GM20000 (cell line): ENCODE measurements around the gene ITGA4.

Source experiments
- DNase-seq: peaks from one replicate; pipeline ENCODE4 v3.0.0; 2012; ENCODE audit warnings: low spot score
- TF ChIP-seq, protein P1 (sequence below): IDR thresholded peaks from 2 replicates; pipeline ENCODE4 v1.5.1; 2012; ENCODE audit warnings: mild to moderate bottlenecking, control low read depth; ENCODE audit errors: extremely low read depth, missing control alignments

Gene ITGA4

DNA sequence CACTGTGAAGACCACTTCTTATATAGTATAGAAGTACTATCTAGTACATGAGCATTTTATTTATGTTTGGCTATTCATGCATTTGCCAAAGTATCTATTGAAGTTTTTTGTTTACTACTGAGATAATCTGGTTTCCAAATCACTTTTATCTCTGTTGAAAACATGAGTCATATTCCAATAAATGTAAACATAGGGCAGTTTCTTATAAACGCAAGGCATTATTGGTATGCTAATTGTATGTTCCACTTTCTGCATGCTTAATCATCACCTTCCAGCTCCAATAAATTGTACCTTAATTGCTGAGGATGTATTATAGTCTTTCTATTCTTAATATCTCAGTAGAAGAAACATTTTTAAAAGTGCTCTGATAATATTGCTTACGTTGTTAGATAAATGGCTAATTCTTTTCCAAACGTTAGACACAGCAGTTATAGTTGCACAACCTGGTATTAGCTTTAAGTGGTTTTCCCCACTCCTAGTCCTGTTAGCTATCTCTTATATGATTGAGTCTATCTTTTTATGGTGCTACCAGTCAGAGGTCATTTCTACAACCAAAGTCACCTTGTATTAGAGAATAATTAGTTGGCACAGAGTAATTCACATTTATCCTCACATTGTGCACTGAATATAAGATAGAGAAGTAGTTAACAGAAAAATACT is 17.2 kb downstream of the ITGA4 start:
- DNase-seq = no peak
- TF ChIP-seq, protein P1, sequence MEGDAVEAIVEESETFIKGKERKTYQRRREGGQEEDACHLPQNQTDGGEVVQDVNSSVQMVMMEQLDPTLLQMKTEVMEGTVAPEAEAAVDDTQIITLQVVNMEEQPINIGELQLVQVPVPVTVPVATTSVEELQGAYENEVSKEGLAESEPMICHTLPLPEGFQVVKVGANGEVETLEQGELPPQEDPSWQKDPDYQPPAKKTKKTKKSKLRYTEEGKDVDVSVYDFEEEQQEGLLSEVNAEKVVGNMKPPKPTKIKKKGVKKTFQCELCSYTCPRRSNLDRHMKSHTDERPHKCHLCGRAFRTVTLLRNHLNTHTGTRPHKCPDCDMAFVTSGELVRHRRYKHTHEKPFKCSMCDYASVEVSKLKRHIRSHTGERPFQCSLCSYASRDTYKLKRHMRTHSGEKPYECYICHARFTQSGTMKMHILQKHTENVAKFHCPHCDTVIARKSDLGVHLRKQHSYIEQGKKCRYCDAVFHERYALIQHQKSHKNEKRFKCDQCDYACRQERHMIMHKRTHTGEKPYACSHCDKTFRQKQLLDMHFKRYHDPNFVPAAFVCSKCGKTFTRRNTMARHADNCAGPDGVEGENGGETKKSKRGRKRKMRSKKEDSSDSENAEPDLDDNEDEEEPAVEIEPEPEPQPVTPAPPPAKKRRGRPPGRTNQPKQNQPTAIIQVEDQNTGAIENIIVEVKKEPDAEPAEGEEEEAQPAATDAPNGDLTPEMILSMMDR = no peak

DNA sequence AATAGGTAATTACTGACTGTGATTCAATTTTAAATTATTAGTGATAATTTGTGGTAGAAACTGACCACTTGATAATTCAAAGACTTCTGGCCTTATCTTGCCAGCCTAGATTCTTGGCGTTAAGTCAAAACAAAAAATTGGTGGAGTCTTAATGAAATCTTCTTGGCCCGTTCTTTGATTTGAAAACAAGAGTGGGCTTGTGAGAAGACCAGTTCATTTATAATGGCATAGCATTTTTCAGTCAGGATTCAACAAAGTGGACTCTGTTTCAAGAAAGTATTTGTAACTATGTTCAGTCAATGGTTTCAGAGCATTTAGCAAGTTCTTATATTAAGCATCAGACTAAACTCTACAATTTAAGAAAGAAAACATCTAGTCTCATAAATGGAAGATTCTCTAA is 26.0 kb downstream of the ITGA4 start:
- TF ChIP-seq, protein P1 = no peak

DNA sequence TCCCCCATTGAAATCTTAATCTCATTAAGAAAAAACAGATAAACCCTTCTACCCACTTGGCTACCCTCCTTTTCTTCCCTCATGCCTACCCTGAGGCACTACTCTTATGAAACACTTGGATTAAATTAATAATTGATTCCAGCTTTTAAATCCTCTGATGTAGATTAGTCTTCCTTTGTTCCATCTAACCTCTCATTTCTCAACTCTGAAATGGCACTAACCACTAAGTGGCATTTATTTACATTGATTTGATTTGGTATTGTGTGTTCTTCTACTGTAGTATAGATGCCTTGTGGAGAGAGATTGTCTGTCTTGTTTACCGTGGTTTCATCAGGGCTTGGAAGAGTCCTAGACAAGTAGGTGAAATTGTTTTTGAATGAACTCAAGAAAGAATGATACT is 26.7 kb downstream of the ITGA4 start:
- DNase-seq = no peak
- TF ChIP-seq, protein P1 = no peak

More for the DNA sequence above, 26.0 kb downstream of the ITGA4 start:
- DNase-seq = no peak

DNA sequence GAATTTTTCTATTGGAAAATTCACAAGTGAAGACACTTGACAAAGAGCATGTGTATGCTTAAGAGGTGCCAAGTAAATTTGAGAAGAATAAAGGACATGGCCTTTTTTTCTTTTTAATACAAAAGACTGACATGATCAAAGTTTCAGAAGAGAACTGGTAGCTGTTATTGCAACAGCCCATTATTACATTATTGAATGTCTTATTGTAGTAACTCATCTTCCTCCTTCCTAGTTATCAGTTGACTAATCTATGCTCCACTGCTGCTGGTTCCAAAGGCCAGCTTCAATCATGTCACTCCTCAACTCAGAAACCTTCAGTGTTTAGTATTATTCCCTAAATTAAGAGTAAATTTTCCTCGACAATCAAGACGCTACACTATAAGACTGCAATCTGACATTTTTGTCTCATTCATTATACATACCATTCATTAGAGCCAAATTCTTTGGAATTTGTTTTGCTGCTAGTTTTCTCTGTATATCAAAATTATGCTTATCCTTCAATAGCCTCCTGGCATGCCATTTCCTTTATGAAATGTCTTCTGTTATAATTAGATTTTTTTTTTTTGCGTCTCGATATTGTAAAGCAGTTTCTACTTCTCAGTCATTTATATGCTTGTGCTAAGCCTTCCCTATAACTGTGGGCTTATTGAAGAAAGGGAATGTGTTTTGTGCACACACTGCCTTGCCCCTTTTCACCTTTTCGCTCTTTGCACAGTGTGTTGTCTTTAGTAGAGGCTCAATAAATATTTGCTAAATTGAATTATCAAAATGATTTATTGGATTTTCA is 27.9 kb downstream of the ITGA4 start:
- DNase-seq = no peak
- TF ChIP-seq, protein P1 = no peak

DNA sequence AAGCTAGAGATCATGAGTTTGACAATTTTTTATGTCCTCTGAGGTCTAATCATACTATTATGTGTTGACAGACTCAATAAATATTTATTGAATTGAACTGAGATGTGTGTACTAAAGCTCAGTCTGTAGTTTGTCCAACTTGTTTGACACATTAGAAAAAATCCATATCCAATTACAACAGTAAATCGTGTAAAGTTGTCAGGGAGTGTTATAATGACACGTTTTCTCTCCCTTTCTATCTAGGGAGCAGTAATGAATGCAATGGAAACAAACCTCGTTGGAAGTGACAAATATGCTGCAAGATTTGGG is 28.4 kb downstream of the ITGA4 start:
- DNase-seq = no peak
- TF ChIP-seq, protein P1 = no peak

DNA sequence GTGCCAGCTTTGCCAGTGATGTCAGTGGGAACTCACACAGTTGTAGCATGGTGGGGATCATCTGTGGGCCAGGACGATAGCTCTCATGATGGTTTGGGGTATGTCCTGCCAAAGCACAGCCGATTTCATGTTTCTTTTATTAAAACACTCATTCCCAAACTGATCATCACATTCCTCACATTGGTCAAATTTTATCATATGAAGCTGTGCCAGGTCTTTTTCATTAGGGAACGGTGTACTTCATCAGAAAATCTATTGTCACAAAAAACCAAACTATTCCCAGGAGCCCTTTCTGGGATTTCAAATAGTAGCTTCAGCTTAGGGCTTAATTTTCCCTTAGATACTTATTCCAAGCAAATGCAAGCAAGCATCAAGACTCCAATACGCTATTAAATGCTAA is 42.0 kb downstream of the ITGA4 start:
- no peak for DNase-seq
- TF ChIP-seq, protein P1 = no peak

DNA sequence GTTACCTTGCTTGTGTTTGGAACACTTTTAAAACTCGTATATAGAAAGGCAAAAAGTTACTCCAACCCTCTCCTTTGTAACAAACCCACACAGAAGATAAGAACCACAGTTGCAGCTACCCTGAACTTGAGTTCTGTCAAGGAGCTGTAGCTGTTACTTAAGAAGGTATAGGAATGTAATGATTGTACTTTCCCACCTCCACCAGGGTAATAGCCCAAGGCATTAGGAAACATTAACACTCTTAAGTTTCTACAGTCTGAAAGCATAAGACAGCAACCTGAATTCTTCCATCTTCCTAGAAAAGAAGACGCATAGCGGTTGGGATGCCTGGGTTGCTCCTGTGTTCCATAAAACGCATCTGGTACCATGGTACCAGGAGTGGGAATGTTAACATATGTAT is 43.0 kb downstream of the ITGA4 start:
- TF ChIP-seq, protein P1 = no peak
- no peak for DNase-seq
